Measurements from ENCODE around the gene GAR1. TPM values are rescaled to one million over a fixed set of nuclear protein-coding genes. Genes with fewer than 3 reads are reported as not detected.
"Not testable (repeated sequence)": the region's sequence is repeated elsewhere in the genome, so short reads cannot be mapped to it uniquely, and the experiment has no call there.

The GAR1 gene
- total RNA-seq, 4 donors from 2014 or later = 2.2 to 15.6 (median 7.8) TPM

- no peak within 1 kb of the TSS for H3K4me3 ChIP-seq (ENCODE audit: low read depth, poor library complexity, severe bottlenecking)
- 82 to 84% methylated on average over 5 of the region's 5 CpGs for WGBS, 2 donors
Observed at GRCh38 chr4:109847896-109848442, 32.4 kb downstream of the GAR1 start, which contains the start of gene LRIT3. TSS of gene LRIT3 (plus strand) at chr4:109848107. CDS start at chr4:109848202, 95 bp downstream.

GRCh38 chr4:109848501-109848900, 32.9 kb downstream of the GAR1 start:
- no peak for DNase-seq (ENCODE audit: low spot score in 2 of 2)
- intact Hi-C loops (cut with DNase I; ENCODE audit: low total_unique reads) = no loop called here
- no peak overlapping the region for H3K4me3 ChIP-seq (ENCODE audit: low read depth, poor library complexity, severe bottlenecking)
- WGBS, 2 donors = 77 to 78% methylated on average over 2 of the region's 2 CpGs
- TF ChIP-seq CTCF (IDR thresholded peaks at IDR 0.05) (no peak), POLR2A (IDR thresholded peaks at IDR 0.05) (no peak)

More at GRCh38 chr4:109847896-109848442, 32.4 kb downstream of the GAR1 start, which contains the start of gene LRIT3:
- TF ChIP-seq CTCF (IDR thresholded peaks at IDR 0.05) (no peak), POLR2A (IDR thresholded peaks at IDR 0.05) (no peak)
- no peak for DNase-seq (ENCODE audit: low spot score in 2 of 2)
- intact Hi-C loops (cut with DNase I; ENCODE audit: low total_unique reads) = no loop called here

- intact Hi-C loops (cut with DNase I; ENCODE audit: low total_unique reads) = no loop called here
- no peak overlapping the region for H3K4me3 ChIP-seq (ENCODE audit: low read depth, poor library complexity, severe bottlenecking)
- no peak for DNase-seq (ENCODE audit: low spot score in 2 of 2)
- TF ChIP-seq CTCF (IDR thresholded peaks at IDR 0.05) = no peak
- no peak for TF ChIP-seq POLR2A (IDR thresholded peaks at IDR 0.05)
- 69 to 79% methylated on average over 5 of the region's 5 CpGs for WGBS, 2 donors
Observed at GRCh38 chr4:109850601-109851000, 35.0 kb downstream of the GAR1 start.

- H3K4me3 ChIP-seq (ENCODE audit: low read depth, poor library complexity, severe bottlenecking); intact Hi-C loops (cut with DNase I; ENCODE audit: low total_unique reads); DNase-seq (ENCODE audit: low spot score in 2 of 2): not testable (repeated sequence)
- 68% methylated on average over 4 of the region's 4 CpGs for WGBS, 2 donors
Observed at GRCh38 chr4:109859426-109860300, 44.1 kb downstream of the GAR1 start.

- TF ChIP-seq POLR2A (IDR thresholded peaks at IDR 0.05) = no peak
- no peak for TF ChIP-seq CTCF (IDR thresholded peaks at IDR 0.05)
- DNase-seq (ENCODE audit: low spot score in 2 of 2) = no peak
- WGBS, 2 donors = 88 to 90% methylated on average over 2 of the region's 2 CpGs
- no peak overlapping the region for H3K4me3 ChIP-seq (ENCODE audit: low read depth, poor library complexity, severe bottlenecking)
- intact Hi-C loops (cut with DNase I; ENCODE audit: low total_unique reads) = no loop called here
Observed at GRCh38 chr4:109861271-109861670, 45.7 kb downstream of the GAR1 start.

- no peak overlapping the region for H3K4me3 ChIP-seq (ENCODE audit: low read depth, poor library complexity, severe bottlenecking)
- TF ChIP-seq POLR2A (IDR thresholded peaks at IDR 0.05) (no peak), CTCF (IDR thresholded peaks at IDR 0.05) (no peak)
- 89 to 91% methylated on average over 3 of the region's 3 CpGs for WGBS, 2 donors
- no peak for DNase-seq (ENCODE audit: low spot score in 2 of 2)
- intact Hi-C loops (cut with DNase I; ENCODE audit: low total_unique reads) = no loop called here
Observed at GRCh38 chr4:109861916-109862511, 46.5 kb downstream of the GAR1 start.
